Measurements from ENCODE around the gene PLA2G7.
"Not testable (repeated sequence)": the region's sequence is repeated elsewhere in the genome, so short reads cannot be mapped to it uniquely, and the experiment has no call there.

Gene PLA2G7

DNA sequence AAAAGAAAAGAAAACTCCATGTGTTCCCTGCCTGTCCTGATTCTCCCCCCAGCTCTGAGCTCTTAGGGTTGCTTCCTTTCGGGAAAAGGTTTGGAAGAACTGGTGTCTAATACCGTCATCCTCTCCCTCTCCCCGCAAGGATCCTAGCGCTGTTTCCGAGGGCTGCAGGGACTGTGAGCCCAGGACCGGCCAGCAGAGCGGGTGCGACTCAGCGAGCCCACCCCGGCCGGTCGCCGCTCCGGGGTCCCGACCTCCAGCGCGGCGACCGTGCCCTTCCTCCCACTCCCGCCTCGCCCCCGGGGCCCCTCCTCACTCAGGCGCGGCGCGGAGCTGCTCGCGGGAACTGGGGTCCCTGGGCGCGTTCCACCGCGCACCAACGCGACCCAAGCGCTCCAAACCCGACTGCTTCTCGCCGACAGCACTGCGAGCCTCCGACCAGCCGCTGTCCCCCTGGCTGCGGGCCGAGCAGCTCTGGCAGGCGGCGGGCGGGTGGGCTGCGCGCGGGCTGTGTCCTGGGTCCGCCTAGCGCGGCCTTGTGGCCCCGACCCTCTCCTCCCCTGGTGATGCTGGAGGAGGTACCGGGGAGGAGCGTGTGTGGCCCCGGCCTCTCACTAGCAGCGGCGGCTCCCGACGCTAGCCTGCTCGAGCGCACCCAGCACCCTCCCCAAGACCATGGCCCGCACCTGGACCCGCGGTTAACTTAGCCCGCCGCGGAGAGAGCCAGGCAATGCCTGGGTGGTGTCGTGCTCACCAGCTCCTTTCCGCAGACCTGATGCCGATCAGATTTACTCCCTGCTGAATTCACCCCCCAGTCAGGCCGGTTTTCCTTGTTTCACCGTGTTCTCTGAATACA is at the start of gene PLA2G7:
PLA2G7 (minus strand) TSS at position 509 of the 853 bp plus-strand sequence. CDS start 12,484 bp downstream, outside the sequence.
- peak; percentile 12 for DNase-seq (ENCODE audit: low spot score)

DNA sequence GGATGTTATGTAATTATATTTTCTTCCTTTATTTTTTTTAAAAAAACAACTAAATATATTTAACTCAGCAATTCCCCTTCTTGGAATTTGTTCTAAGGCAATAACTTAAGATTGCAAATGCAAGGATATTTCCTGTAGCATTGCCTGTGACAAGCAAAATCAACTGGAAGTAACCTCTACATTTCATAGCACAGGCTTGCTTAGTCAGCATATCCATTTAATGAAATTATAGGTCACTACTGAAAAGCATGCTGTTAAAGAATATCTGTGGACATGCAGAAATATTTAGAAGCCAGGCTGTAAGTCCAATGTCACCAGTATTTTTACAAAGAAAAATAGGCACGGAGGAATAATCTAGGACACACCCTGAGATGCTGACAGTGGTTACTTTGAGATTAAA is 49.4 kb upstream of the PLA2G7 start:
- DNase-seq (ENCODE audit: low spot score), result no peak

- DNase-seq (ENCODE audit: low spot score), result peak; percentile 86
Observed at GRCh38 chr6:46781478-46782378, 46.6 kb upstream of the PLA2G7 start.

GRCh38 chr6:46777476-46778346 is 42.5 kb upstream of the PLA2G7 start:
- DNase-seq (ENCODE audit: low spot score), result no peak

DNA sequence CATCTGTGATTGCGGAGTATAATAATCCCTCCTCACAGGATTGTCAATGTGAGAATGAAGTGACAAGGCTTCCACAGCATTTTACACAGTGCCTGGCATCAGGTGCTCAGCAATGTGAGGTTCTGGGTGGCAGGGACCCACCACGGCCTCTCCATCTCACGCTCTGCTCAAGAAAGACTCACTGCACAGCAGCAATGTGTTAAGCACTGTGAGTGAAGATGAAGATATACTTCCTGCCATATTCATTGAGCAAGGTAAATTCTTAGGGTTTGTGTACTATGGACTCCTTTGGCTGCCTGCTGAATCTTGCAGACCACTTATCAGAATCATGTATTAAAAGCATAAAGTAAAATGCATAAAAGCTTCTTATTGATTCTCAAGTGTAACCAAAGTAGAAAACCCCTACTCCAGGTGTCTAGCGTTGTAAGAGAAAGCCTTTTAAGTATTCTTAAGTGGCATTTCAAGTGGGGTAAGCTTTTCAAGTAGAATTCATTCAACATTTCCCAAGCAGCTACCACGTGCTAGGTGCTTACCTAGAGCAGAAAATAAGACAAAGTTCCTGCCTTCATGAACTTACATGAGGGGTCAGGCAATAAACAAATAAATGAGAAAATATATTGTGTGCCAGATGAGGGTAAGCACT is 41.0 kb upstream of the PLA2G7 start:
- DNase-seq (ENCODE audit: low spot score), result no peak

DNA sequence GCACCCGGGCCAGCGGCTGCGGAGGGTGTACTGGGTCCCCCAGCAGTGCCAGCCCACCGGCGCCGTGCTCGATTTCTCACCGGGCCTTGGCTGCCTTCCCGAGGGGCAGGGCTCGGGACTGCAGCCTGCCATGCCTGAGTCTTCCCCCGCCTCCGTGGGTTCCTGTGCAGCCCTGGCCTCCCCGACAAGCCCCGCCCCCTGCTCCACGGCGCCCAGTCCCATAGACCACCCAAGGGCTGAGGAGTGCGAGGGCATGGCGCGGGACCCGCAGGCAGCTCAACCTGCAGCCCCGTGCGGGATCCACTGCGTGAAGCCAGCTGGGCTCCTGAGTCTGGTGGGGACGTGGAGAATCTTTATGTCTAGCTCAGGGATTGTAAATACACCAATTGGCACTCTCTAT is 39.6 kb upstream of the PLA2G7 start:
- DNase-seq (ENCODE audit: low spot score), result not testable (repeated sequence)

GRCh38 chr6:46773201-46773855 is 38.2 kb upstream of the PLA2G7 start:
- no peak for DNase-seq (ENCODE audit: low spot score)

DNA sequence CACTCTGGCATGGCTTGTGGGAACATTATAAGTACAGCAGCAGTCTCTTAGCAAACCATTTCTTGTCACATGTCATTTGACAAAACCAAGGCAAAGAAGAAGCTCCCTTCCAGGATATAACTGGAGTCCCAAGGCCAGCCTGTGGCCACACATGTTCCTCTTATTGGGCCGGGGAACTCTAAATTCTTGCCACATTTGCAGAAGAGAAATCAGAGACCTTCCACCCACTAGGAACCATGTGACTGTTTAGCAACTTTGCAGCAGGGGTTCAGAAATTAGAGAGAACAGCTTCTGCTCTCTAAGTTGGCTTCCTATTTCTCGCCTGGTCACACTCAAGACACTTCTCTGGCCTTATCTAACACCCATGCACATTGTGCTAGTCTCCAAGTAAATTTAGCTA is 37.6 kb upstream of the PLA2G7 start:
- DNase-seq (ENCODE audit: low spot score), result peak; percentile 93

- DNase-seq (ENCODE audit: low spot score), result peak; percentile 57
Observed at GRCh38 chr6:46772016-46772415, 36.8 kb upstream of the PLA2G7 start.

DNA sequence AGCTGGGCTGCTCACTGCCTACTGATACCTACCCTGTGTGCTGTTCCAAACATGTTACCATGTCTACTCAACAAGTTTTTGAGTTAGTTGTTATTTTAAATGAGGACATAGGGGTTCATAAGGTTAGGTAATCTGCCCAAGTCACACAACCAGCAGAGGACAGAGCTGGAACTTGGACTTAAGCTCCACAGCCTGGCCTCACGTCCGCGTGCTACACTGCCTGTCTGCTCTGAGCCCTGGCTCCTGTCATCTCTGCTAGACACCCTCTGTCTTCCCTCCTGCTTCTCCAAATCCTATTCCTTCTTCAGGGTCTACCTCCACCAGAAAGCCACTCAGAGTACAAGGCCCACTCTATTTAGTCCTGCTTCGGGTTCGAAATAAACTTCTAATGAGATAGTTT is 29.8 kb upstream of the PLA2G7 start:
- no peak for DNase-seq (ENCODE audit: low spot score)

GRCh38 chr6:46764280-46764679 is 29.1 kb upstream of the PLA2G7 start:
- DNase-seq (ENCODE audit: low spot score), result not testable (repeated sequence)

- DNase-seq (ENCODE audit: low spot score), result no peak
Observed at GRCh38 chr6:46763466-46763865, 28.3 kb upstream of the PLA2G7 start.

GRCh38 chr6:46760925-46761324 is 25.8 kb upstream of the PLA2G7 start:
- no peak for DNase-seq (ENCODE audit: low spot score)

DNA sequence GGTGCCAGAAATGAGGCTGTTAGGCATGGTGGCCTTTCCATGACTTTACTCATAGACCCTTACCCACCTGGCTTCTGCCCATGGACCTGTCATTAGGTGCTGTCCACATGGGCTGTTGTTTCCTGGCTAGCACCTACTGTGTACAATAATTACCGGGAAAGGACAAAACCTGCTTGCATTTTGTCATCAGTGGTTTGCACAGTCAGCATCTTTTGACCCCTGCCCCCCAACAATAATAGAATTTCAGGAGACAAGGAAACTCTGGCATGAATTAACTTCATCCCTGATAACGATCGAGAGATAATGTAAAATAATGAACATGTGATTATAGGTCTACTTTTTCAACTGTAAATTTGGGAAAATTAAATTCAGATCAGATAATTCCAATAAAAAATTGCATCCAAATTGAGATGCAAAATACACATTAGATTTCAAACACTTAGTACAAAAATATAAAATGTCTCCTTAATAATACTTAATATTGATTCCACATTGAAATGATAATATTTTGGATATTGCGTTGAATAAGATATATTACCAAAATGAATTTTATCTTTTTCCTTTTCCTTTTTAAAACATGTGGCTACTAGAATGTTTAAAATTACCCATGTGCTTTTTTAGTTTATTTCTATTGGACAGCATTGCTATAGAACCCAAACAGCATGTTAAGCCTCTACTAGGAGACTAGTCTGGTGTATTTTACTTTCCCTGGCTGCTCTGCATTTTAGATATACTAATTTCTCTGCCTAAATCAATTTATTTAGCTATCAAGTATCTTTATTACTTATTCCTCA is 24.0 kb upstream of the PLA2G7 start:
- no peak for DNase-seq (ENCODE audit: low spot score)

GRCh38 chr6:46757214-46757596 is 22.0 kb upstream of the PLA2G7 start:
- no peak for DNase-seq (ENCODE audit: low spot score)

- DNase-seq (ENCODE audit: low spot score), result no peak
Observed at GRCh38 chr6:46756469-46757213, 21.5 kb upstream of the PLA2G7 start.

GRCh38 chr6:46755865-46756264 is 20.7 kb upstream of the PLA2G7 start:
- no peak for DNase-seq (ENCODE audit: low spot score)

- no peak for DNase-seq (ENCODE audit: low spot score)
Observed at GRCh38 chr6:46751658-46752057, 16.5 kb upstream of the PLA2G7 start.

DNA sequence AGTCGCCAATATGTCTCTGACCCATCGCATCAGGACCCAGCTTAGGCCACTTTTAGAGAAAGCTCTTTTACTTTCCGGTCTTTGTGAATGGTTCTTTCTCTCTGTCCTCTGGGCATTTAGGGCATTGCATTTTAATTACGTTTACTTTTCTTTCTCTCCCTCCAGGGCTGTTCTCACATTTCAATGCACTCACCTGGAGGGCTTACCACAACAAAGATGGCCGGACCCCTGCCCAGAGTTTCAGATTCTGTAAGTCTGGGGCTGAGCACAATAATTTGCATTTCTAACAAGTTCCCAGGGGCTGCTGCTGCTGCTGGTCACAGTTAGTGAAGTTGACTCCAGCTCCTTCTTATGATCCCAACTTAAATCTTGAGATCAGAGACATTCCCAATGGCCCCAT is 14.6 kb upstream of the PLA2G7 start:
- no peak for DNase-seq (ENCODE audit: low spot score)

All from pons (tissue), 1 donor.